Stimulated activated CD8-positive, alpha-beta memory T cell treated with anti-CD3 and anti-CD28 coated beads, Interleukin-7, amount 100 ng/mL, for 1 hour (primary cell): Measurements from ENCODE around the gene RPTOR.
"Not testable (repeated sequence)": the region's sequence is repeated elsewhere in the genome, so short reads cannot be mapped to it uniquely, and the experiment has no call there.

Experiments used
- DNase-seq, 2 donors: peaks; one replicate each; pipeline ENCODE4 v3.0.0-alpha.2; 2020; ENCODE audit warnings: low read depth in 2 of 2

RPTOR gene

GRCh38 chr17:80693511-80693910, 148.9 kb downstream of the RPTOR start:
- DNase-seq, result no peak

DNA sequence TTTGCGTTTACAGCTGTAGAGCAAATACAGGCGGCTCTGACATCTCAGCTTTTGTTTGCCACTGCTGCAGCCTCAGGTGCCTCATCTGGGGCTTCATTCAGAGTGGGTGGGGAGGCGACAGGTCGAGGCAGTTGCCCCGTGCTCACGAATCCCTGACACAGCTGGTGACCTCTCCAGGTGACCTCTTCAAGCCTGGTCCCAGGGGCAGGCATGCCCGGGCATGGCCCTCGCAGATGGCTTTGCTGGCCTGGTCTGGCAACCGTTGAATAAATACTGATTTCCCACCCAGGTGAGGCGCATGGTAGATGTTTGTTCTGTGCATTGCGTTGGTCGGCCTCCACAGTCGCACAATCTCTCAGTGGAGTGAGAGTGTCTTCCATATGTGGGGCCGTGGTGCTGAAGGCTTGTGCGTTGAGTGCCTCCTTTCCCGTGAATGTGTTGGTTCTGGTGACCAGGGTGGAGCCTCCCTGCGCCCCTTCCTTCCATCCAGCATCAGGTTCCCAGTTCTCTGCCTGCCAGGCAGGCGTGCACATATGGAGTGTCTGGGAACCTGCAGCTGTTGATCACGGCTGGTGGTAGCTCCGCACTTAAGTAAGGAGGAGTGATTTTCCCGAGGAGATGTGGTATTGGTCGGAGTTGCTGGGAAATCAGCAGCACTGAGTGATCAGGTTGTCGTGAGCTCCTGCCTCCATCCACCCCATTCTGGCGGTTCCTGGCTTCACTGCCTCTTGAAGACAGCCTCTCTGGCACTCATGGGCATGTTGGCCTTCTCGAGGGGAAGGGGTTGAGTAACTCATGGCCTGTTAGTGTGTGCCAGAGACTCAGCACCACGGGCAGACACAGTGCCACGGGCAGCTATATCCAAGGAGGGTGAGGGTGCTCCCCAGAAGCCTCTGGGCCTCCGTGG, 149.7 kb downstream of the RPTOR start:
- no peak for DNase-seq

GRCh38 chr17:80694992-80695912, 150.6 kb downstream of the RPTOR start:
- DNase-seq, result no peak

DNA sequence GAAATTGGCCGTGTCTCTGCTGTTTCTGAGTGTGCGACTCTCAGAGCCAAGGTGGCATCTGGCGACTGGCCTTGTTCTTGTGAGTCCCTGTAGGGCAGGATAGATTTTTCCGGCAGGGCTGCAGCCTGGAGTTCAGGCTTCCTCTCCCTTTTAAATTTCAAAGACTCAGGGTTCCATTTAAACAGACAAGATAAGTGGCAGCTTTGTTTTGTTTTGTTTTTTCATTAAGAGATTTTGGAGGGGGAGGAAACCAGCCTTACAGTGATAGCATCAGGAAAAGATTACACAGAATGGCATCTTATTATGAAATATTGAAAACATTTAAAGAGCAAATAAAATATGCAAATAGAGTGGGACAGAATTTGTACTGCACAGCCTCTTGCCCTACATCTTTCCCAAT, 151.3 kb downstream of the RPTOR start:
- DNase-seq, result no peak

DNA sequence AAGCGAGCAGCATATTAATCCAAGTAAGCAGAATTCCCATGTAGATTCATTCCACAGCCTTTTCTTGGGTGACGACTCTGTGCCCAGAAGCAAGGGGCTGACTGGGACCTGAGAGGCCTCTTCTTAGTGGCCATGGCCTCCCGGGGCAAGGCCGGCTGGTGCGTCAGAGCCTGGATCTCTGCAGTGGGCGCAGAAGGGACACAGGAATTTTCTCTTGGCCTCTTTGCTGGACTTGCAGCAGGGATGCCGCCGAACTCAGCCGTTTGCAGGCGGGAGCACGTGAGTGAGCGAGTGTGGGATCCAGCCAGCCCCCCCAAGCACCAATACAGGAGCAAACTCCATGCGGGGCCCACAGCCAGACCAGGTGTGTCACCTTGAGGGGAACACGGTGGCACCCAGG, 151.8 kb downstream of the RPTOR start:
- no peak for DNase-seq

GRCh38 chr17:80696964-80697363, 152.3 kb downstream of the RPTOR start:
- DNase-seq, result no peak

DNA sequence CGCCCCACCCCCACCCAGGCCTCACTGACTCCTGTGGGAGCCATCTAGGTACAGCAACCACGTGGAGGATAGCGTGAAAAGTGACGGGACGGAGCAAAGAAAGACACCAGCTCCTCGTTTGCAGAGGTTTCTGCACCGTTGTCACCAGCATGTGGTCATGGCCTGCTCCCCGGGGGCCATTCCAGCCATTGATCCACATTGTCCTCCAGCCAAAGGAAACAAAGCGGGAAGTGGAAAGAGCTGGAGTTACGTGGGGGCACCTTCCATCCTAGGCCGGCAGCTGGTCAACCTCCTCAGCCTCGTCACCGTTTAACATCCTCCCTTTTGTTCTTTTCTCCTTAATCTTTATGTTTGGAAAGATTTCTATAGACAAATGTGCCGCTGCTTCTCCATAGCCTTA, 153.7 kb downstream of the RPTOR start:
- no peak for DNase-seq

DNA sequence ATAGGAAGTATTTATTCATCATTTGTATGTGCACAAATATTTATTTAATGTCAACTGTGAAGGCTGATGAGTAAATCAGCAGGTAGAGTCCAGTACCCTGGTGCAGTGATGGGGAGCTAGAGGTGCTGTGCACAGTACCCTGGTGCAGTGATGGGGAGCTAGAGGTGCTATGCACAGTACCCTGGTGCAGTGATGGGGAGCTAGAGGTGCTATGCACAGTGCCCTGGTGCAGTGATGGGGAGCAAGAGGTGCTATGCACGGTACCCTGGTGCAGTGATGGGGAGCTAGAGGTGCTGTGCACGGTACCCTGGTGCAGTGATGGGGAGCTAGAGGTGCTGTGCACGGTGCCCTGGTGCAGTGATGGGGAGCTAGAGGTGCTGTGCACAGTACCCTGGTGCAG, 154.6 kb downstream of the RPTOR start:
- DNase-seq, result not testable (repeated sequence)

GRCh38 chr17:80701730-80702129, 157.1 kb downstream of the RPTOR start:
- no peak for DNase-seq

DNA sequence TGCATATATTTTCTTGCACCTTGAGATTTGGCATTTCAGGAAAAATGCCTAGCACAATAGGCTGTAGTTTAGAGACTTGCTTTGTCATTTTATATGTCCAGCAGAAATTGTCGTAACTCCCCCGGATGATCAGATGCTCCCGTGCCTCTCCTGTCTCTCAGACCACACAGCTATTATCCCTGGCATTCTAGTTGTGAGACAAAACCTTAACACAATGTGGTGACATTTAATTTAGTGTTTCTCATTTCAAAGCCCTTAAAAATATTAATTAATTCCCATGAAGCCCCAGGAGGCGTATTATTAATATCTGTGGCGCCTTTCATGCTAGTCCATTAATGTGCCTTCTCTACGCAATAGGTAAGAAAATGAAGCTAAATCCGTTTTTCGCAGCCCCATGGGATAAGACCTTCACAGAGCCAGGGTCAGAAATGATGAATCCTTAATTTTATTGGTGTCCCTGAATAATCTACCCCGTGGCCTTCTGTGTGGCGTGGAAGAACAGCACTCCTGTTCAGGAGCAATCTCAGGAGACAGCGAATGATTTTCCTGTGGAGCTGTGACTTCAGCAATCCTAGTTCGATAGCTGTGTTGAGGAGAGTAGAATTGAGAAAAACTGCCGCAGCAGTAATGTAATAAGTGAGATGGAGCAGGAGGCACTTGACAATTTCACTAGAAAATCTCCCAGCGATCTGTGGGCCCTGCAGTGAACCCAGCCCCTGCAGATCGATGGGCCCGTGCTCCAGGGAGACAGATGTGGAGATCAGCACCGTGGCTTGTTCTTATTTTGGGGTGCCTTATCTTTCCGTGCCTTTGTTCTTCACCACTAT, 157.9 kb downstream of the RPTOR start:
- no peak for DNase-seq

DNA sequence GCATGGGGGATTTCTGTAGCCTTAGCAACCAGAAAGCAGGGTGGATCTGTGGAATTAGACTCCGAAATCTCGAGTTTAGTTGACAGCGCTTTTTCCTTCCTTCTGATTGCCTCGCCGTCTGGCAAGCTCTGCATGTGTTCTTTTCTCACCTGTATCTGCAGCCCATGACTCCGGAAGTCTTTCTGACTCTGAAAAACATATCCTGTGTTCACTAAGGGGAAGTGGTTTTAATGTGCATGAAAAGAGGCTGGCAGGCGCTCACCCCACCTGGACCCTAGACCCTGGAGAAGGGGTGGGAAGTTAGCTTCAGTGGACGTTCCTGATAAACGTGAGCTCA, 158.5 kb downstream of the RPTOR start:
- DNase-seq, result no peak

- no peak for DNase-seq
These were observed 159.8 kb downstream of the RPTOR start for GRCh38 chr17:80704381-80704819.

DNA sequence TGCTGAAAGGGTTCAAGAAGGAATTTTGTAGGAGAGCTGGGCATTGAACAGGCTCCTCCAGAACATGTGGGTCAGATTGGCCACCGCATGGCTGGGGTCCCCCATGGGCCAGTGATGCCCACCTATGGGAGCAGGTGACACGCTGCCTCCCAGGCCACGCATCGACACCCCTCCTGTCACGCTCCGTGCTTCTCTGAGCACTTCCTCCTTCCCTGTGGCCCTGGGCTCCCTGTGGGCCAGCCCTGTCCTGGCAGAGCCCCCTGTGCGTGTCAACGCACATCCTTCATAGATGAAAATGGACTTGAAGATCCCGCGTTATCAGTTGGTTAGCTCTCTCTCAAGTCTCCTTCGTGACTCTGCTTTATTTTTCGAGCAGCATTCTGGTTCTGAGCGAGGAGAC, 160.3 kb downstream of the RPTOR start:
- no peak for DNase-seq

GRCh38 chr17:80705988-80706387, 161.3 kb downstream of the RPTOR start:
- no peak for DNase-seq

- no peak for DNase-seq
These were observed 161.8 kb downstream of the RPTOR start for GRCh38 chr17:80706463-80706867.

DNA sequence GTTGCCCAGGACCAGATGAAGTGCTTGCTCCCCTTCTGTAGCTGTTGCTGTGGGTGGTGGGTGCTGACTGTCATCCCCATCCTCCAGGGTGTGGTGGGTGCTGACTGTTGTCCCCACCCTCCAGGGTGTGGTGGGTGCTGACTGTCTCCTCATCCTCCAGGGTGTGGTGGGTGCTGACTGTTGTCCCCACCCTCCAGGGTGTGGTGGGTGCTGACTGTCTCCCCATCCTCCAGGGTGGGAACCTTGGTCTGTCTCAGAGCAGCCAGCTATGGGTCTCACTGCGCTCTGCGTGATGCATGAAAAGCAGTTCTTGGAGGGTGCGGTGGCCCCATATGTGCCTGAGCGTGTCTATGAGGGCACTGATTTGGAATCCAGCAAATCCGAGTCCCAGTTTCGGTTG, 163.8 kb downstream of the RPTOR start:
- DNase-seq, result no peak

DNA sequence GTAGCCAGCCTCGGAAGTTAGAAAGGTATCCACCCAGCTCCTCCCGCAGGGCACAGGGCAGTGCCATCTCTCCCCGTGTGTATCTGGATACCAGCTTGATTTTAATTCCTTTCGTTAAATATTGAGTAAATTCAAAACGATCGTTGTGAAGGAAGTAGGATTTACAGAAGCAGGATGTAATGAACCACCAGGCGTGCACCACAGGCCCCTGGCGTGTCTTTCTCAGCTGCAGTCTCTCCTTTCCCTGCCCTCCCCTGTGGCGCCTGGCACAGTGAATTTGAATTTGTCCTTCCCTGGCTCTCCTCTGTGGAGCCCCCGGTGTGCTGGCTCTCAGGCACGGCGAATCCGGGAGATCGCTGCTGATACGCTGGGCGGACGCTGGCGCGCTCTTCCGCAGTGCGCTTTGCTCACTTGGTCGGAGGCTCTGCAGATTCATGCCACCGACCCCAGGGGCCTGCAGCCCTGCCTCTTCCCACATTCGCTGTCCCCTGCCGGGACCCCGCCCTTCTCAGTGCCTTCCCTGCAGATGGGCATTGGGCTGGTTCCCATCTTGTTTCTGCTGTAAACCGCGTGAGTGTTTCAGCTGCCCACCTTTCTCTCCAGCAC, 164.6 kb downstream of the RPTOR start:
- no peak for DNase-seq

GRCh38 chr17:80710714-80711302, 166.2 kb downstream of the RPTOR start:
- DNase-seq, result no peak

GRCh38 chr17:80712089-80712488, 167.5 kb downstream of the RPTOR start:
- DNase-seq, result no peak

DNA sequence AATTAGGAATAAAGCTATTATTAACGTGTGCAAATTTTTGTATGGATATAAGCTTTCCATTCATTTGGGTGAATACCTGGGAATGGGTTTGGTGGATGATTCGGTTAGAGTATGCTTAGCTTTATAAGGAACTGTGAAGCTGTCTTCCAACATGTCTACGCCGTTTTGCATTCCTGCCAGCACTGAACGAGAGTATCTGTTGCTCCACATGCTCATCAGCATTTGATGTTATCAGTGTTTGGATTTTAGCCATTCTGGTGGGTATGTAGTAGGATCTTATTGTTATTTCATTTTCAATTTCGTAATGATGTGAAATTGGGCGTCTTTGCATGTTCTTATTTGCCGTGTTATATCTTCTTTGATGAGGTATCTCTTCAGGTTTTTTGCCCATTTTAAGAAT, 168.0 kb downstream of the RPTOR start:
- DNase-seq, result no peak
